SKM-1 treated with dmso at 0.1 percent for 144 hours (cell line): ENCODE results near the gene NRM.
"Not testable (repeated sequence)": the region's sequence is repeated elsewhere in the genome, so short reads cannot be mapped to it uniquely, and the experiment has no call there.

Experiments used
- DNase-seq: peaks from one replicate; lab custom pipeline; 2025; ENCODE audit not compliant: unreplicated experiment; lab: John Stamatoyannopoulos, UW

NRM gene, protein sequence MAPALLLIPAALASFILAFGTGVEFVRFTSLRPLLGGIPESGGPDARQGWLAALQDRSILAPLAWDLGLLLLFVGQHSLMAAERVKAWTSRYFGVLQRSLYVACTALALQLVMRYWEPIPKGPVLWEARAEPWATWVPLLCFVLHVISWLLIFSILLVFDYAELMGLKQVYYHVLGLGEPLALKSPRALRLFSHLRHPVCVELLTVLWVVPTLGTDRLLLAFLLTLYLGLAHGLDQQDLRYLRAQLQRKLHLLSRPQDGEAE

GRCh38 chr6:30690403-30691207, at the start of gene NRM:
NRM (minus strand) TSS chr6:30690984; CDS start chr6:30690974, 10 bp downstream.
- peak; percentile 85 for DNase-seq

GRCh38 chr6:30740540-30740870, 49.7 kb upstream of the NRM start:
- DNase-seq, result no peak

DNA sequence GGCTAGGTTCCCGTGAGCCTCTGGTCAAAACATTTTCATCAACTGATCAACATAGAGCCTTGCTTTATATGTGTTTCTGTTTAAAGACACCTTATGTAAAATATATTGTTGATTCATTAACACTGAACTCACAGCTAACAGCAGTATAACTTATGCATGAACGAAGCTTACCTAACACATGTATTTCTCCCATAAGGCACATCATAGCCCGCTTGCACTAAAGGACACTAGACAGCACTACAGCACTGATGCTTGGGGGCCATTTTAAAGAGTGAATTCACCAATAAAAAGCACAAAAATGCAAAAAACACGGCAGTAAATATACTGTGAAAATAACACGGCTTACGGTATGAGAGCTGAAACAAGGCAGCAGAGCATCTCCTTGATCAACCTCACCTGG, 47.7 kb upstream of the NRM start:
- DNase-seq, result no peak

DNA sequence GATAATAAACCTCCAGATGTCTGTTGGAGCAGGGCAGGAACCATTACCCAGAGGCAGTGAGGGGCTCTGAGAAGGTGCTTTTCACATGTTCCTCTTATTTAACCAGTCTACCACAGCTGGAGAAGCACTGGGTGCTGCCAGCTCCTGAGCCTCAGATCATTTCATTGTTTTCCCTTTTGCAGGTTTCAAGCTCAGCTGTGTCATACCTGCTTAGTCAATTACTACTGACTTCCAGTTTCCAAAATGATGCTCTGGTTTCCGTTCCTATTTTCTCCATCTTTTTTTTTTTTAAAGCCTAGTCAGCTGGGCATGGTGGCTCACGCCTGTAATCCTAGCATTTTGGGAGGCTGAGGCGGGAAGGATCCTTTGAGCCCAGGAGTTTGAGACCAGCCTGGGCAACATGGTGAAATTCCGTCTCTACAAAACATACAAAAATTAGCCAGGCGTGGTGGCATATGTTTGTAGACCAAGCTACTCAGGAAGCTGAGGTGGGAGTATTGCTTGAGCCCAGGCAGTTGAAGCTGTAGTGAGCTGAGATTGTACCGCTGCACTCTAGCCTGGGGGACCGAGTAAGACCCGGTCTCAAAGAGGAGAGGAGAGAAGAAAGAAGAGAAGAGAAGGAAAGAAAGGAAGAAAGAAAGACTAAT, 45.0 kb upstream of the NRM start:
- no peak for DNase-seq

GRCh38 chr6:30732237-30732943, 41.6 kb upstream of the NRM start:
- no peak for DNase-seq

DNA sequence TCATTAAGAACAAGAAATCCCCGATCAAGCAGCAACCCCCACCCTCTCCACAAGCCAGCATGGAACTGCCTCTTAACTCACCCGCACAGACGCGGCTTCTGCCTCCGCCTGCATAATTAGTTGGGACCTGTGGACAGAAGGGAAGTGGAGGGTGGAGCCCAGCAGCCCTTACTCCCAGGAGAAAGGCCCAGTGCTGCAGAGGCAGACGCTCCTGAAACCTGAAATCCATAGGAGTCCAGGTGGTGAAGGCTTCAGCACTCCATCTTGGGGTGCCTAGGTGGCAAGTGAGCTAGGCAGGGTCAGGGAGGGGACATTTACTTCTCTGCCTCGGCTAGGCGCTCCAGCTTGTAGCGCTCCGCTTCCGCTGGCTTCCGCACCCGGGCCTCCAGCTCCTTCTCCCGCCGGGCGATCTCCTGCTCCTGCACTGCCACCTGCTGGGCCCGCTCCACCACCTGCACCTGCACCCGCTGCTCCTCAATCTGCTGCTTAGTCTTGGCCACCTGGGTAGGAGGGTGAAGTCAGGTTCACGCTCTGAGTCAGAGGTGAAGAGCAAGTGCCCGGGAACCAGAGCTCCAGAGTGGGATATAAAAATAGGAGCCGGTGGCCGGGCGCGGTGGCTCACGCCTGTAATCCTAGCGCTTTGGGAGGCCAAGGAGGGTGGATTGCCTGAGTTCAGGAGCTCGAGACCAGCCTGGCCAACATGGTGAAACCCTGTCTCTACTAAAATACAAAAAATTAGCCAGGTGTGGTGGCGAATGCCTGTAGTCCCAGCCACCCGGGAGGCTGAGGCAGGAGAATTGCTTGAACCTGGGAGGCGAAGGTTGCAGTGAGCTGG, 40.0 kb upstream of the NRM start:
- DNase-seq, result peak; percentile 65

DNA sequence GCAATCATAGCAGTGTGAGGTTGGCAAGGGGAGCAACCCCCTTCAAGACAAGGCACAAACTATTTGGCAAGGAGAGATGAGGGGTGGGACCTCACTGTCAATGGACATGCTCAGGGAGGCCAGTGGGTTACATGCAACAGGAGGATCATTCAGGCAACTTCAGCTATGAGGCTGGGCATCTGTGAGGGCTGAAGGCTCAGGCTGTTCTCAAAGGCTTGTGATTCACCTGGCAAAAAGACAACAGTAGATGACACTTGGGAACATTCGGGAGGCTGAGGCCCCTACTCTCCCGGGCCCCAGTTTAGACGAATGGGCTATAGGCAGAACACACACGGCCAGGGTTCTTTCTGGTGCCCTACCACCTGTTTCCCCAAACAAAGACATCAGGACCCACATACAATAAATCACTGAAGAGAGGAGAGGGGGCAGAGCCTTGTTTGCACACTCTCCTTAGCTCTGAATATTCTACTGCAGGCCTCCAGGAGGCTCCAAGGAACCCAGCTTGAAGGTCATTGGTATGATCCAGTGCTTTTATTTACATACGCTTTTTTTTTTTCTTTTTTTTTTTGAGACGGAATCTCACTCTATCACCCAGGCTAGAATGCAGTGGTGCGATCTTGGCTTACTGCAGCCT, 37.3 kb upstream of the NRM start:
- no peak for DNase-seq

- DNase-seq, result no peak
Observed at GRCh38 chr6:30726506-30727413, 36.0 kb upstream of the NRM start.

DNA sequence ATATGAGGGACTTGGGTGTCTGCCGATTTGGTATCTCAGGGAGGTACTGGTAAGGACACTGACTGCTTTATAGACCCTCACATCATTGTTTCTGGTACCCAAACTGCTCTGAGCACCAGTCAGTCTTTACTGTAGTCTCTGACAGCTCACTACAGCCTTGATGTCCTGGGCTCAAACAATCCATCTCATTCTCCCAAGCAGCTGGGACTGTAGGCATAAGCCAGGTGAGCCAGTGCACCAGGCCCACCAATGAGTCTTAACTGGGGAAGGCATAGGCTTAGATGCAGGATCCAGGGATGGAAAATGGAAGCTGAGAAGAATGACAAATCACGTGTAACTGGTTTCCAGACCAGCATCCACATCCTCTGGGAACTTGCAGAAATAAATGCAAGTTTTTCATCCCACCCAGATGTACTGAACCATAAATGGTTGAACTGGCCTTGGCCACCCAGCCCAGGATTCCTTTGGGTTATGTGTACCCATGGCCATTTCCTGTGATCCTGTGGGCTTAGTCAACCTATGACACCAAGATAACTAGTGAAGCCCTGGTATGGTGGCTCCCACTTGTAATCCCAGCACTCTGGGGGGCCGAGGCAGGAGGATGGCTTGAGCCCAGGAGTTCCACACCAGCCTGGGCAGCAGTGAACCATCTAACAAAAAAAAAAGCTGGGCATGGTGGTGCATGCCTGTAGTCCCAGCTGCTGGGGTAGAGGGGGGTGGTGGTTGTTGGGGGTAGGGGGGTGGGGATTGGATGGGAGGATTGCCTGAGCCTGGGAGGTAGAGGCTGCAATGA, 35.1 kb upstream of the NRM start:
- DNase-seq, result no peak

- no peak for DNase-seq
Observed at GRCh38 chr6:30724906-30725667, 34.3 kb upstream of the NRM start.

DNA sequence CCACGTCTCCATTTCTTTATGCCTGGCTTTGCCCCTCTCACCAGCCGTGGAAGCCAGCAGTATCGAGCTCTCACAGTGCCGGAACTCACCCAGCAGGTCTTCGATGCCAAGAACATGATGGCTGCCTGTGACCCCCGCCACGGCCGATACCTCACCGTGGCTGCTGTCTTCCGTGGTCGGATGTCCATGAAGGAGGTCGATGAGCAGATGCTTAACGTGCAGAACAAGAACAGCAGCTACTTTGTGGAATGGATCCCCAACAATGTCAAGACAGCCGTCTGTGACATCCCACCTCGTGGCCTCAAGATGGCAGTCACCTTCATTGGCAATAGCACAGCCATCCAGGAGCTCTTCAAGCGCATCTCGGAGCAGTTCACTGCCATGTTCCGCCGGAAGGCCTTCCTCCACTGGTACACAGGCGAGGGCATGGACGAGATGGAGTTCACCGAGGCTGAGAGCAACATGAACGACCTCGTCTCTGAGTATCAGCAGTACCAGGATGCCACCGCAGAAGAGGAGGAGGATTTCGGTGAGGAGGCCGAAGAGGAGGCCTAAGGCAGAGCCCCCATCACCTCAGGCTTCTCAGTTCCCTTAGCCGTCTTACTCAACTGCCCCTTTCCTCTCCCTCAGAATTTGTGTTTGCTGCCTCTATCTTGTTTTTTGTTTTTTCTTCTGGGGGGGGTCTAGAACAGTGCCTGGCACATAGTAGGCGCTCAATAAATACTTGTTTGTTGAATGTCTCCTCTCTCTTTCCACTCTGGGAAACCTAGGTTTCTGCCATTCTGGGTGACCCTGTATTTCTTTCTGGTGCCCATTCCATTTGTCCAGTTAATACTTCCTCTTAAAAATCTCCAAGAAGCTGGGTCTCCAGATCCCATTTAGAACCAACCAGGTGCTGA, 33.3 kb upstream of the NRM start:
- DNase-seq, result not testable (repeated sequence)

DNA sequence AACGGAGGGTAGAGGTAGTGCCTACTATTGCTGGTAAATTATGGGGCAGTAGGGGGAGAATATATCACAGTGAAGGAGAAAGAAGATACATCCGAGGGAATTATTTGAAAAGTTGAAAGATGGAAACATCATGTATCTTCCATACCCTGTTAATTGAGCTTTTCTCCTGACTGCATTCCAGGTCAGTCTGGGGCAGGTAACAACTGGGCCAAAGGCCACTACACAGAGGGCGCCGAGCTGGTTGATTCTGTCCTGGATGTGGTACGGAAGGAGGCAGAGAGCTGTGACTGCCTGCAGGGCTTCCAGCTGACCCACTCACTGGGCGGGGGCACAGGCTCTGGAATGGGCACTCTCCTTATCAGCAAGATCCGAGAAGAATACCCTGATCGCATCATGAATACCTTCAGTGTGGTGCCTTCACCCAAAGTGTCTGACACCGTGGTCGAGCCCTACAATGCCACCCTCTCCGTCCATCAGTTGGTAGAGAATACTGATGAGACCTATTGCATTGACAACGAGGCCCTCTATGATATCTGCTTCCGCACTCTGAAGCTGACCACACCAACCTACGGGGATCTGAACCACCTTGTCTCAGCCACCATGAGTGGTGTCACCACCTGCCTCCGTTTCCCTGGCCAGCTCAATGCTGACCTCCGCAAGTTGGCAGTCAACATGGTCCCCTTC, 32.5 kb upstream of the NRM start:
- not testable (repeated sequence) for DNase-seq

DNA sequence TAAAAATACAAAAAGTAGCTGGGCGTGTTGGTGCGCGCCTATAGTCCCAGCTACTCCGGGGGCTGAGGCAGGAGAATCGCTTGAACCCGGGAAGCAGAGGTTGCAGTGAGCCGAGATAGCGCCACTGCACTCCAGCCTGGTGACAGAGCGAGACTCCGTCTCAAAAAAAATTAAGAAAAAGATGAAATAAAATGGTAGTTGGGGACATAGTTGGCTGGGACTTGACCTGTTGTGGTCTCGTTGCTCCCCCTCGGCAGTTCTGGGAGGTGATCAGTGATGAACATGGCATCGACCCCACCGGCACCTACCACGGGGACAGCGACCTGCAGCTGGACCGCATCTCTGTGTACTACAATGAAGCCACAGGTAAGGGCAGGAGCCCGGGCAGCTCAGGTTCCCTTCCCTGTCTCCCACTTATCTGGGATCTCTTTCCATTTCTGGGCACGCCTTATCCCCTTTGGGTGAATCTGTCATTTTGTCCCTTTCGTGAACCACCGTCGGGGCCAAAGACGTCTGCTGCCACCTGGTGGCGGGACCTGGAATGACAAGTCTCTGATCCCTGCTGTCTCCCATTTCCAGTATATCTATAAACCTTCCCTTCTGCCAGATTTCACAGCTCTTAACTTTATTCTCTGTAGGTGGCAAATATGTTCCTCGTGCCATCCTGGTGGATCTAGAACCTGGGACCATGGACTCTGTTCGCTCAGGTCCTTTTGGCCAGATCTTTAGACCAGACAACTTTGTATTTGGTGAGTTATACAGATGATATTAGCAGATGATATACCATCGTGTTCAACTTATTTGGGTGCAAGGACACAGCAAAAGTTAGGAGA, 31.7 kb upstream of the NRM start:
- DNase-seq, result peak; percentile 53

DNA sequence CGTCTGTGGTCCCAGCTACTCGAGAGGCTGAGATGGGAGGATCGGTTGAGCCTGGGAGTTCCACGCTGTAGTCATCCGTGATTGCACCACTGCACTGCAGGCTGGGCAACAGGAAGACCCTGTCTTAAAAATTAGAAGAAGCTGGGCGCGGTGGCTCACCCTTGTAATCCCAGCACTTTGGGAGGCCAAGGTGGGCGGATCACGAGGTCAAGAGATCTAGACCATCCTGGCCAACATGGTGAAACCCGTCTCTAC, 31.2 kb upstream of the NRM start:
- not testable (repeated sequence) for DNase-seq

DNA sequence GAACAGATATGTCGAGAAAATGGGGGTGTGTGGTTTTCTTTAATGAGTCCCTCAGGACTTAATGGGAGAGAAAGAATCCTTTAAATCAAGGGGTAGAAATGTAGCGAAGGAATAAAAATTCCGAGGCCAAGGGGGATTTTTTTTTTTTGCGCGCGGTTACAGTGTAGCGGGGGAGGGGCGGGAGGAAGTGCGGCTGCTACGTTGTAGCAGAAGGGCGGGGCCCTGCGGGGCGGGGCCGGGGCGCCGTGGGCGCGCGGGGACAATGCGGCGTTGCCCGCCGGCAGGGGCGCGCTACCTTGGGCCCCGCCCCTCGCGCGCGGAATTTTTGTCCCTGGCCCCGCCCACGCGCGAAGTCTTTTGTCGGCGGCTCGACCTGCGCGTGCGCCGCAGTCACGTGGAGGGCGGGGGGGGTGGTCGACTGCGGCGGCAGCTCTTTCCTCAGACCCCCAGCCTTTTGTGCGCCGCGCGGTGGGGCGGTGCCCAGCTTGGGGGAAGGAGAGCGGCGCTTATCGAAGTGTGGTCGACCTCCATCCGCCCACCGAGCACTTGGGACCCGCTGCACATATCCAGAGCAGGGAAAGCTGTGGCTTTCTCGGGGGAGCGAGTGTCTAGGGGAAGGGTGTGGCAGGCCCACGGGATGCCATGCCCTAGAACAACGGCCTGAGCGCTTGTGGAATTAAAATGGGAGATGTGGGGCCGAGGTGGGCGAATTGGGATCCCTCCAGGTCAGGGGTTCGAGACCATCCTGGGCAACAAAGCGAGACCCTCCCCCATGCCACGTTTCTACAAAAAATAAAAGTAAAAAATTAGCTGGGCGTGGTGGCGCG, 30.6 kb upstream of the NRM start:
- DNase-seq, result peak; percentile 85
